HUDEP-2 (cell line): Measurements from ENCODE around the gene SGCG.
"Not testable (repeated sequence)": the region's sequence is repeated elsewhere in the genome, so short reads cannot be mapped to it uniquely, and the experiment has no call there.

ENCODE experiments used
- DNase-seq, 76 experiments: peaks; one replicate each; lab custom pipeline; 2025; ENCODE audit not compliant: unreplicated experiment in 76 of 76; lab: John Stamatoyannopoulos, UW

SGCG gene, protein sequence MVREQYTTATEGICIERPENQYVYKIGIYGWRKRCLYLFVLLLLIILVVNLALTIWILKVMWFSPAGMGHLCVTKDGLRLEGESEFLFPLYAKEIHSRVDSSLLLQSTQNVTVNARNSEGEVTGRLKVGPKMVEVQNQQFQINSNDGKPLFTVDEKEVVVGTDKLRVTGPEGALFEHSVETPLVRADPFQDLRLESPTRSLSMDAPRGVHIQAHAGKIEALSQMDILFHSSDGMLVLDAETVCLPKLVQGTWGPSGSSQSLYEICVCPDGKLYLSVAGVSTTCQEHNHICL

DNA sequence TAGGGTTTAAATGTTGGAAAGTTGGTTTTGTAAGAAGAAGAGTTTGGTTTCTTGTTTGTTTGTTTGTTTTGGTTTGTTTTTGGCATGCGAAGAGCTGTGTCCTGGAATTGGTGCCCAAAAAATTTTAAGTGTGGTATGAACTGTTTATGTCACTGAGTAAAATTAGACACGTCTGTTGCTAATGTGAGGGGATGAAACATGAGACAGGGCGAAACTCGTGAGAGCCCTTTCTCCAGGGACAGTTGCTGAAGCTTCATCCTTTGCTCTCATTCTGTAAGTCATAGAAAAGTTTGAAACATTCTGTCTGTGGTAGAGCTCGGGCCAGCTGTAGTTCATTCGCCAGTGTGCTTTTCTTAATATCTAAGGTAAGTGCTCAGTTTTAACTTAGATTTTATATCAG lies at the start of gene SGCG:
Gene SGCG, plus strand, starts transcription at position 269 of the 400 bp plus-strand sequence. CDS start 22,716 bp downstream, outside the sequence.
- no peak for DNase-seq

DNA sequence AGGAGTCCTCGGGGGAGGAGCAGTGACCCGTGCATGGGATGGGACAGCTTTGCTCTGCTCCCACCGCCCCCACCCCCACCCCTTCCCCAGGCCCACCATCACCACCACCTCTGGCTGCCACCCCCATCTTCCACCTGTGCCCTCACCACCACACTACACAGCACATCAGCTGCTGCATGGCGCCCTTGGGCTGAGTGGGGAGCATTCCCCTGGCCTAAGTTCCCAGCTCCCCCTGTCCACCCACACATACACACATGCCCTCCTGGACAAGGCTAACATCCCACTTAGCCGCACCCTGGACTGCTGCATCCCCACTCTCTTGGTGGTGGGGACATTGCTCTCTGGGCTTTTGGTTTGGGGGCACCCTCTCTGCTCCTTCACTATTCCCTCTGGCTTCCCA lies 46.2 kb upstream of the SGCG start:
- DNase-seq: no peak

DNA sequence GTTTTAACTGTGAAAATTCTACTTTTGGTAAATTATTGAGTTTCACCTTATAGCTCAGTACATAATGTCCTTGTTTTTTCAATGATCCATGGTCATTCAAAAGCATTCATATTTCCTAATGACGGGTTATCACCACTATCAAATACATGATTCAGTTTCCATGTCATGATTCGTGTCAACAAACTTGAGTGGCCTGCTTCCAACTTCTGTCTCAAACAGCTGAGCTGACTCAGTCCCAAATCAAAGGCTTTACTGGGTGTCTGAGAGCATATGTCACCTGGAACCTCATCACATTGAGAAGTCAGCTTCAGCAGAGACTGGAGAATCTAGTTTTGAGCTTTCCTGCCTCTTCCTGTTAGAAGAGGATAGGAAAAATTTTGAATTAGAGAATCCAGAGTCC lies 40.3 kb upstream of the SGCG start:
- DNase-seq: no peak

DNA sequence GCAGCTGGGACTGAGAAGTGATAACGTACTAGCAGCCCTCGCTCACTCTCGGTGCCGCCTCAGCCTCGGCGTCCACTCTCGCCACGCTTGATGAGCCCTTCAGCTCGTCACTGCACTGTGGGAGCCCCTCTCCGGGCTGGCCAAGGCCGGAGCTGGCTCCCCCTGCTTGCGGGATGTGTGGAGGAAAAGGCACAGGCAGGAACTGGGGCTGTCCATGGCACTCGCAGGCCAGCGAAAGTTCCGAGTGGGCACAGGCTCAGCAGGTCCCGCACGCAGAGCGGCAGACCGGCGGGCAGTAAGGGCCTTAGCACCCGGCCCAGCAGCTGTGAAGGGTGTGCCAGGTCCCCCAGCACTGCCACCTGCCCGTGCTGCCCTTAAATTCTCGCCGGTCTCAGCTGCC lies 38.8 kb upstream of the SGCG start:
- DNase-seq: no peak

DNA sequence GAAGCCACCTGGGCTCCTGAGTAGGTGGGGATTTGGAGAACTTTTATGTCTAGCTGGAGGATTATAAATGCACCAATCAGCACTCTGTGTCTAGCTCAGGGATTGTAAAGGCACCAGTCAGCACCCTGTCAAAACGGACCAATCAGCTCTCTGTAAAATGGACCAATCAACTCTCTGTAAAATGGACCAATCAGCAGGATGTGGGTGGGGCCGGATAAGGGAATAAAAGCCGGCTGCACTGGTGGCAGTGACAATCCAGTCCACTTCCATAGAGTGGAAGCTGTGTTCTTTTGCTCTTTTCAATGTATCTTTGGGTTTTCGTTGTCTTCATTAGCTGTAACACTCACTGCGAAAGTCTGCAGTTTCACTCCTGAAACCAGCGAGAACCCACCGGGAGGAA lies 38.2 kb upstream of the SGCG start:
- not testable (repeated sequence) for DNase-seq

DNA sequence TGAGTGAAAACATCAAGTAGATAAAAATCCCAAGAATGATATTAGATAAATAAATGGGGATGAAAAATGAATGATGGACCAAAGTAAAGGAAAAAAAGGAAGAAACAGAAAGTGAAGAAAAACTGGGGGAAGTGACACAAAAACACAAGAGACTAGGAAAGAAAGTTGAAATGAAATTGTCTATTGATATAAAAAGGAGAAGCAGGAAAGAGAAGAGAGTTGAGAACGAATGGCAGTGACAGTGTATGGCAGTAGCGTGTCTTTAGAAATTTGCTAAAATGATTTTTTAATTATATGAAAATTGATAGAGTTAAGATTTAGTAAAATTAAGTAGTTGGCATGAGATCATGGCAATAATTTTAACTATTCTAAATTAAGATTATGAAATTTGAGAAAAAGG lies 36.3 kb upstream of the SGCG start:
- no peak for DNase-seq

DNA sequence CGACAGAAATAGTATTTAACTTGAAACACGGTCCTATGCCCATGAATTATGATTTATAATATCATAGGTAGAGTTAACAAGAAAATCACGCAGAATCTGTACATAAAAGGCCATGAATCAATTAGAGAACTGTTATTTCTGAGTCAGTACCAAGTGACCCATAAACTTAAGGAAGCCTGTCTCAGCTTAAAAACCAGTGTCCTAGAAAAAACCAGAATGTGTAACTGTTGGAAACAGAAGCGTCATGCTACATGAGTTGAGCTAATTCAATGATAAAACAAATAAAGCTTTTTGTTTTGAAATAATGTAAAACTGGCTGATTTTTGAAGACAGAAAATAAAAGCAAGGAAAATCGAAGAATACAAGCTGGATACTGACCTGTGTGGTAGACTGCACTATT lies 34.8 kb upstream of the SGCG start:
- DNase-seq: no peak

DNA sequence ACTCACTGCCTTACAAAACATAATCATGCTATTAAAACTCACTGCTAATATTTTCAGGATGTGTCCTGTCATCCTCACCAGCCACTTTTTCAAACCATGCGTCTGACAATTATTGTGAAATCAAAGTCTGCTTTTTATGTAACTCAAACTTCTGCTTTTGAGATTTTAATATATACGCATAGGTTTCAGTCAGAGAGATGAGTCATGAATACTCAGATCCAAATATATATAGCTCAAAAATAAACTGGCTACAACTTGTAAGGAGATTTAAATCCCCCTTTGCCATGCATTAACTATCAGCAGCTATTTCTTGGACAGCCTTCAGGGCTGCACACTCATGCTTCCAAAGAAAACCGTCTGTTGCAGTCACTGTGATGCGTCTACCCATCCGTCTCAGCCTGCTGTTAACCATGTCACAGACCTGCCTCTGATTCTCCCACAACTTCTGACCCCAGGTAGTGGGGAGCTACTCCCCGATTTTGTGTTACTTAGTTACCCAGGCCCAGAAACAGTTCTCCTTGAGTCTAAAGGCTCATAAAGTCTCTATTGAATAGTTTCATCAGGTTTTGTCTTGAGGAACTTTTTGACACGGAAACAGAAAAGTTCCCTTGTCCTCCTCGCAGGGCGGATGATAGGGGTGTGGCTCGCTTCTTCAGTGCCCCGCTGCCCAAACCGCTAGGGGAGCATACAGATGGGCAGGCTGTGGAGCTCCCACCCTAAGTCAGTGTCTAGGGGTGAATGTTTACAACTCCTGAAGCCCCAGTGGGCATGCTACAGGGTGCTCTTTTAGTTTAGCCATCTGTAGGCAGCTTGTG lies 33.8 kb upstream of the SGCG start:
- no peak for DNase-seq

DNA sequence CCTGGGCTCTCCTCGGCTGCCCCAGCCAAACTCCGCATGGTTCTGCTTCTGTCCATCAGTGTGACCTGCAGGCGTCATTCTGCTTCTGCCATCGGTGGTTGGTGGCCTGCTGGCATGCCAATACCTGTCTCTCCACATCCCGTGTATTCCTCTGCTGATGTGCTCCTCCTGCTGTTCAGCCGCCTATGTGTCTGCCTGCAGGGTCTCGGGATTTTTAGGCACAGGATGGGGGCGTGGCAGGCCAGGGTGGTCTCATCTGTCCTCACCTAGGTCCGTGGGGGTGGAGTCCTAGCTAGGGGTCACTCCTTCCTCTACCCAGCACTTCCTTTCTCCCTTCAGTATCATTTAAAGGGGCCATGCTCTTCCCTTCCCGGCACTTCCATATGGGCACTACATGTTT lies 33.0 kb upstream of the SGCG start:
- DNase-seq: no peak

DNA sequence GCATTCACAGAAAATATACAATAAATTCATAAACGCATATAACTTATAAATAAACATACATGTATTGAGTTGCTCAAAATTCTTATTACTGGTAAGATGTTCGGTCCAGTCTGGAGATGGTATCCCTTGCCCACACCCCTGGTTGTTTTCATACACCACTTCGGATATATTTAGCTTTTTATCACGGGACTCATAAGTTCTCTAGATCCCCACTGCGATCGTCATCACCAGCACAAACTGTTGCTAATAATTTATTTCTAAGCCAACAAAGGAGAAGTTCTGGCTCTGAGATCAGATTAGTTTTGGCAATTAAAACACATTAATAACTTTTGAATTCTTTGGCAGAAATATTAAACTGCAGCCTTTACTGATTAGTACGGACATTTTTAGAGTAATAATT lies 23.0 kb upstream of the SGCG start:
- DNase-seq: no peak

DNA sequence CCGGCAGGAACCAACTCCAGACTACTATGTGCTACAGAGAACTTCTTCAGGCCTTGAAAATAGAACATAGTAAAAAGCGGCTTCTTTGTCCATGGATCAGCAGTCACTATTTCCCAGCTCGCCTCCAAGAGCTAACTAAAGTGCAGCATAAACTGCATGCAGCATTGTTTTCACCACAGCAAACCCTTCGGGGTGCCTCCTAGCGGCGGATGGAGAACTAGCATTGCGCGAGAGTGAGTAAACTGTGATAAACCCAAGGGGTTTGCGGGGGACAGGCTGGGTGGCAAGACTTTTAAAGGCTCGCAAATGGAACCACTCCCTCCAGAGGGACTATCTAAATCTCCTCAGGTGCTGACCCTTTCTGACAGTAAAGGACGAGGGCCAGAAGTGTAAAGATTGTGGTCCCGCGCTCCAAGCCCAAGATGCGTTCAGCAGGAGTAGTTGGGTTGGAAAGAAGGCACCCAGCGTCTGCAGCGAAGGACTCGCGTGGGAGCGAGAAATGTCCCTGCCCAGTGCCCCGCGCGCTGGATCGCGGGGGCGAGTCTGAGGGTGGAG lies 21.5 kb upstream of the SGCG start:
- peak in 40 of 76 experiments; percentile 1 to 51 (median 19) for DNase-seq

DNA sequence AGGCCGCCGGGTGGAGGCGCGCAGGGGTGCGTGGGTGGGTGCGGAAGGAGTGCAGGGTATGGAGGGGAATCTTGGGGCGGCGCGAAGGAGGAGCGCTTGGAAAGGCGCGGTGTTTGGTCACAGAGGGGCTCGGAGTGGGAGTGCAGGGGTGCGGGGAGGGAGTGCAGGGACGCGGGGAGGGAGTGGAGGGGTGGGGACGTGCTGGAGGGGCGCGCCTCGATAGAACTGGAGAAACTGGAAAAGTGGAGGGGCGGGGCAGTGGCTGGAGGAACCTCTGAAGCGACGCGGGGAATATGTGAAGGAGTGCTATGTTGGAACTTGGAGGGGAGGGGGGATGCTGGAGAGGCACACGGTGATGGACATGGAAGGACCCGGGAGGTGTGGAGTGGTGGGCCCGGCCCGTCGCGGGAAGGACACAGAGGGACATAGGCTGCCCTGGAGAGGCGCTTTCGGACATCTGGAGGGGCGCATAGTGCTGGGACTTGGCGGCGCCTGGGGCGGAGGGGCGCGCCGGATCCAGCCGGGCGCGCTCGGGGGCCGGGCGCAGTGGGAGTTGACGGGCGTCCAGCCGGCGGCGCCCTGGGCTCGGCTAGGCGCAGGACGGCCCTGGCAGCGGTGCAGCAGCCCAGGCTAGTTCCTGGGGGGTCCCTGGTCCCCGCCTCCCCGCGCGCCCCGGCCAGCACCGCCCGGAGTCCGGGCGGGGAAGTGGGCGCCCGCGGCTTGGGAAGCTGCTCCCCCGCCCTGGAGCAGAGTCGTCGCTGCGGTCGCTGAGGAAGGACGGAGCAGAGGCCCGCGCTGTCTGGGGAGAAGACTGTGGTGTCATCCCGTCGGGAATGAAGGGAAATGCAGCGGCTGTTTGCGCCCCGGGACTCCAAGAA lies 20.8 kb upstream of the SGCG start:
- peak in 1 of 76 experiments; percentile 7 for DNase-seq

DNA sequence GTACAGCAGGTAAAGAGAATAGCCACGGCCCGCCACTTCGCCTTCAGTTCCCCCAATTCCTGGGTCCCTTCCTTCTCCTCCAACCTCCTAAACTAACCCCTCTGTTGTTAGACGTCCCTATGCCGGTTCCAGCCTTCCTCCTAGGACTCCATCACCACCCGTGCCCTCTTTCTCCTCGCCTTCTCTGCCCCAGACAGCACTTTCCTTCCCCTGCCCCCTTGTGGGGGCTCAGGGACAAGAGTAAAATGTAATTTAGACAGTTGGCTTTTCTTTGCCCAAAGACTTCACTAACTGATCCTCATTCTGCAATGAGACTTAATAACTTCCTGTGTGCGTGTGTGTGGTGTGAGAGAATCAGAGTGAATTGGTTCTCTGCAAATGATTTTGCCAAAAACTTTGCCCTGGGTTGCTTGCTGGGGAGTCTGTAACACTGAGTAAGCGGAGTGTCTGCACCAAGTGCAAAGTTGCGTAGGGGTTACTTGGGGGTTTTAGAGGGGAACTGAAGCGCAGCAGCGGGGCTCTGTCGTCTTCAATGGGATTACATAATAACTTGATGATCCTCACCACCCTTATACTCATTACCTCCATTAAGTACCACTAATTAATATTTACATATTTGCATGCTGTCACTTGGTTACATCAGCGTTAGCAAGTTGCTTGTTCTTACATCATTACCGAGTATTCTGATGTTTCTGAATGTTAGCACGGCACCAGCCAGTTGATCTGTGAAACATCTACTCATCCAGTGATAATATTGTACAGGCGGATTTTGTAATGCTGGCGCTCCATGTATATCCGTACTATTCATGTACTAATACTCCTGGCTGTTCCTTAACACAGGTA lies 19.9 kb upstream of the SGCG start:
- no peak for DNase-seq

DNA sequence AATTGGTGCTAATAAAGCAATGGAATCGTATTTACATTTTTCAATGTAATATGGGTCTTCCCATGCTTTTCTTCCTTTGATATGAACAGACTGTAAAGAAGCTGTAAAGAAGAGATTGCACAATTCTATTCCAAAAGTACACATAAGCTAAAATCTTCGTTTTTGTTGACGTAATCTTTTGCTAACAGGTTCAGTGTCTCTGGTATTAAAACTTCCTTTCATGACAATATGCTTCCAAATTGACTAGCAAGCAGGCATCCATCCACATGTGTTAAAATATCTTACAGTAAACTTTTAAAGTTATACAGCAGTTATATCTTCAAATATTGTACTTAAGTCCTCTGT lies 19.3 kb upstream of the SGCG start:
- no peak for DNase-seq

DNA sequence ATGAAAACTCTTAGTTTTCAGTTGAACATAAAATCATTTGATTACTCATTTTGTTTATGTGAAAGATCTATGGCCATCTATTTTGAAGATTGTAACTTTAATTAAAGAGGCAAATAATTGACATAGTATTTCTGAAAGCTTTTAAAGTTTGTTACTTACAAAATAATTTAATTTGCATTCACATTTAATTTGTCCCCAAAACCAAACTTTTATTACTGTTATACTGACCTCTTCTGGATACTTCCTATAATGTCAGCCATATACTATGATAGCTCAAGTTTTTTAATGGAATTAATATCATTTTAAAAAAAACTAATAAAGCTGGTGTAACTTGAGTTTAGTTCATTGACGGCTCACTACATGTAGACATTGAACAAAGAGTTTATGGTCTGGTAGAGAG lies 4.9 kb upstream of the SGCG start:
- DNase-seq: no peak

DNA sequence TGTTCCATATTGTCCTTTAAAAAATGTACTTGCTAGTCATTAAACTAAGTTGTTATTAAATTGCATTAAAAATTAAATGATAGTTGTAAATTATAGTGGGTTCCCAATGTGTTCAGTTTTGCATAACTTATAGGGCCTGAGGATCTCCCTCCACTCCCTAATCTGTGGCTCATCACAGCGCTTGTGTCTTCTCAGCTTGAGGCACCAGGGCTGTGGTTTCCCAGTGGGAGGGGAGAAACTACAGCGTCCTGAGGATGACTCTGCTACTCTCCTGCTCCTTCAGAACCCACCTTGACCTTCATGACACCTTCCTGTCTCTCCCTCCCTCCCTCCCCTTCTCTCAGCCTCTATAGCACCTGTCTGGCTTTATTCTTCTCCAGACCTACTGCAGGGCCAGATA lies 1.4 kb downstream of the SGCG start:
- DNase-seq: no peak

DNA sequence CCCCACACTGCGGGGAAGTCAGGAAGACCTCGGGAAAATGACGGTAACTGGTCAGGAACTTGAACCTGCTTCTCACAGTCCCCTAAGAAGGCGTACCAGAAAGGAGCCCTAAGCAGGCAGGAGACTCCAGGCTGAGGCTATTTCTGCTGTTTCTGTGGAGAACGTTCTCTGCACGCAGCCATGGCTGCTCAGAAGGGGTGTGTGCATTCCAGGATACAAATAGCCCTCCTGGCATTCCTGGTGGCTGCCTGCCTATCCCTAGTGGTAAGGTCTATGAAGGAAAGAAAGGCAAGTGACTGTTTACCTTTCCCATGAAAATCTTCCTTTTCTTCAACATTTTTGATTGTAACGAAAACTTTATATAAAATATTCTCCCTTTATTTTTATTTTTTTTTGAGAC lies 2.5 kb downstream of the SGCG start:
- DNase-seq: no peak

DNA sequence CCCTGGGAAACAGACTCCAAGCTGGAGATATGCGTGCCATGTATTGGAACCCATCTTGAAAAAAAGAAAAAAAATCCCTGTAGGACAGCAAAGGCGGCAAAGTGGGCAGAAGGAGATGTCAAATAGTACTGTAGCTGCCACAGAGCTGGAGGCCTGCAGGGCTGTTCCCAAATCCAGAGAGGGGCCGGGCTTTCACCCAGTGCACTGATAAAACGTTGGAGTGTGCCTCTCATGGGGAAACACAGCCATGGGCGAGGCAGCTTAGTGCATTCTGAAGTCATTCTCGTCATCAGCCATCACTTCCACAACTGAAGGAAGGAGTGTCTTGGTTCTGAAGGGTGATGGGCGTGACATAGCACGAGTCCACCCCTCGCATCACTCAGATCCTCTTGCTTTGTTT lies 4.8 kb downstream of the SGCG start:
- no peak for DNase-seq

DNA sequence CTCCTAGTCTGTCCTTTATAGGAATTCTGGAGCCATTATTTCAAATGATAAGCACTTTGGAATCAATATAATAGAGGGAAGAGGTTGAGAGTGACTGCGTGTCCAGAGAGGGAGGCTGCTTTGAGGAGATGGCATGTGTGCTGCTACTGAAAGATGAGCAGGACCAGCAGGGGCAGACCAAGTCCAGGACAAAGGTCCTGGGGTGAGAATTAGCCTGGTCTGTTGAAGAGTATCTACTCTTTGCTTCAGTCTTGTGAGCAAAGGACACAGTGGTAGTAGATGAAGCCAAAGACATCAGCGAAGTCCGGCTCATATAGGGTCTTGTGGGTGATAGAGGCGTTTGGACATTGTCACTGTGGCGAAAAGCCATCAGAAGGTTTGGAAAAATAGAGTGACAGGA lies 21.1 kb downstream of the SGCG start:
- no peak for DNase-seq

DNA sequence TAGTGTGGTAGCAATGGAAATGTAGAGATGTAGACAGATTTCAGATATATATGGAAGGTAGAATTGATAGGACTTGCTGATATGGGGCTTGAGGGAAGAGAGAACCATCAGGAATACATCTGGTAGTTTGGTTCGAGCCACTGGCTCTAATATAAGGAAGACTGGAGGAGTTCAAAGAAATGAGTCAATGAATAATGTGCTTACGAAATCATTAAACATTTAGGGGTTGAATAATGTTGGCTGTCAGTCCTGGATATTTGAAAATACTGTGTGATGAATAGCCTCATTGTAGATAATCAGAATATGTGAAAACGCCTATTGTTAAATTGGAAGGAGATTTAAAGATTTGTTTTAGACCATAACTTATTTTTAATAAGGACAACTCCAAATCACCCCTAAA lies 21.6 kb downstream of the SGCG start:
- DNase-seq: no peak
